ENCODE measurements around the gene SPDEF.

DNA sequence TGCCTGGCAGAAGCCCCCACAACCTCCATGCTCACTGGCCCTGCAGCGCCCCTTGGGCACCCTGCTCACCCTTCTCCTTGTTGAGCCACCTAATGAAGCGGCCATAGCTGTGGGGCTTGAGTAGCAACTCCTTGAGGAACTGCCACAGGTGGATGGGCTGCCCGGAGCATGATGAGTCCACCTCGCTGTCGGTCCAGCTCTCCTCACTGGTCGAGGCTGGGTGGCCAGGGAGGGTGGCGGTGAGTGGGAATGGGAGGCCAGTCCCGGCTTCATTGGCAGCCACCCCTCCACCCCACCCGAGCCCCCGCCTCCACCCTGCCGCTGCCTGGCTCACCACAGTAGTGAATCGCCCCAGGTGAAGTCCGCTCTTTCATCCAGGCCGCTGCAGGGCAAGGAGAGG lies 16.9 kb downstream of the SPDEF start:
- TF ChIP-seq EZH2 (IDR thresholded peaks at IDR 0.05) (no peak), POLR2AphosphoS5 (IDR thresholded peaks at IDR 0.05; ENCODE audit: borderline replicate concordance, low read depth, low read length) (no peak)
